Caco-2 (cell line): ENCODE data around the gene ERFE. TPM values are rescaled to one million over a fixed set of nuclear protein-coding genes. Genes with fewer than 3 reads are reported as not detected.

ENCODE experiments used
- BruUV-seq: library from RNA; stranded (reverse); fragments of 400-500 nt; replicated peaks from 2 replicates; lab custom pipeline; 2021; lab: Mats Ljungman, UMichigan
- CTCF ChIA-PET: fragments of 300-600 bp; sonication (Branson Sonifier 250); formaldehyde crosslinking; loops from one replicate; lab custom pipeline; 2022; ENCODE audit warnings: antibody characterized with exemption; lab: Charles Lee
- POLR2A ChIA-PET: fragments of 300-600 bp; sonication (Branson Sonifier 250); formaldehyde crosslinking; loops from one replicate; lab custom pipeline; 2022; ENCODE audit warnings: antibody characterized with exemption; lab: Charles Lee
- DNase-seq, 2 experiments: peaks; one replicate each; pipeline versions ENCODE4 v3.0.0 to v3.0.0-alpha.2; 2020 to 2022
- H3K27me3 ChIP-seq: replicated peaks from 2 replicates; pipeline ENCODE4 v1.6.0; 2011; ENCODE audit warnings: low read length; ENCODE audit not compliant: control insufficient read depth, insufficient read depth
- H3K36me3 ChIP-seq: 2 replicates; pipeline ENCODE4 v1.5.1; 2011; ENCODE audit warnings: low read length; ENCODE audit not compliant: control insufficient read depth, insufficient read depth
- H3K4me1 ChIP-seq: fragments of 250-450 bp; sonication (Bioruptor Pico); 2 replicates; pipeline ENCODE4 v1.5.1; 2020; ENCODE audit warnings: mild to moderate bottlenecking
- H3K4me3 ChIP-seq: 2 replicates; pipeline ENCODE4 v1.5.1; 2011; ENCODE audit warnings: low read depth, mild to moderate bottlenecking, control low read depth, low read length
- H3K9me3 ChIP-seq: fragments of 250-450 bp; sonication (Bioruptor Pico); 2 replicates; pipeline ENCODE4 v1.5.1; 2020; ENCODE audit warnings: mild to moderate bottlenecking, moderate library complexity
- H3K27ac Mint-ChIP-seq: one replicate; pipeline ENCODE4 v1.8.0; 2022; ENCODE audit warnings: mixed read lengths; ENCODE audit not compliant: unreplicated experiment
- H3K27me3 Mint-ChIP-seq: one replicate; pipeline ENCODE4 v1.8.0; 2022; ENCODE audit warnings: mixed read lengths; ENCODE audit not compliant: insufficient read depth, unreplicated experiment
- H3K36me3 Mint-ChIP-seq: one replicate; pipeline ENCODE4 v1.8.0; 2022; ENCODE audit warnings: mild to moderate bottlenecking, mixed read lengths; ENCODE audit not compliant: insufficient read depth, unreplicated experiment
- H3K4me1 Mint-ChIP-seq: one replicate; pipeline ENCODE4 v1.8.0; 2022; ENCODE audit warnings: low read depth, mixed read lengths; ENCODE audit not compliant: unreplicated experiment
- H3K4me3 Mint-ChIP-seq: one replicate; pipeline ENCODE4 v1.8.0; 2022; ENCODE audit warnings: mild to moderate bottlenecking, moderate library complexity, mixed read lengths; ENCODE audit not compliant: unreplicated experiment
- H3K9me3 Mint-ChIP-seq: one replicate; pipeline ENCODE4 v1.8.0; 2022; ENCODE audit warnings: mixed read lengths; ENCODE audit not compliant: unreplicated experiment
- CTCF ChIP-seq, 2 experiments: fragments of 200-600 bp in 1 of 2; IDR thresholded peaks; 1 replicate in 1 of 2; 2 replicates in 1 of 2; pipeline versions ENCODE4 v1.5.1 to v1.8.0; 2011 to 2022; ENCODE audit warnings: antibody characterized with exemption in 1 of 2, control low read depth in 1 of 2, inconsistent platforms in 1 of 2, low read depth in 1 of 2, low read length in 1 of 2, mild to moderate bottlenecking in 1 of 2, moderate library complexity in 1 of 2; ENCODE audit not compliant: insufficient read depth in 1 of 2, severe bottlenecking in 1 of 2, unreplicated experiment in 1 of 2
- intact Hi-C: fragments of 100-400 bp; cut with micrococcal nuclease; formaldehyde crosslinking; loops from one replicate; pipeline ENCODE4 v1.10.0; 2022; ENCODE audit not compliant: unreplicated experiment
- total RNA-seq: library from RNA; stranded (reverse); gene quantifications from 2 replicates; pipeline ENCODE4 v1.2.3, GENCODE V29; 2022

Gene ERFE
- total RNA-seq, 1 experiment from 2014 or later: 1.4 TPM

- POLR2A ChIA-PET: no interaction called here
- no TSS peak for BruUV-seq
- H3K4me1 ChIP-seq: no peaks in the 10 kb centered on the region
- no peak for TF ChIP-seq CTCF (IDR thresholded peaks at IDR 0.05; ENCODE audit: insufficient read depth in 1 of 2, low read depth in 1 of 2, low read length in 1 of 2, severe bottlenecking in 1 of 2, unreplicated experiment in 1 of 2)
- H3K4me3 ChIP-seq: no peak overlapping the region
- intact Hi-C loops: no loop called here
- H3K27me3 ChIP-seq: no peaks in the 10 kb centered on the region
- no peaks in the 10 kb centered on the region for H3K36me3 ChIP-seq
- Mint-ChIP-seq H3K27me3 (peaks cover 10% of the 10 kb centered on the region), H3K36me3 (no peaks in the 10 kb centered on the region), H3K4me3 (no peak overlapping the region), H3K4me1 (no peaks in the 10 kb centered on the region), H3K9me3 (no peaks in the 10 kb centered on the region), H3K27ac (no peak overlapping the region)
- no peaks in the 10 kb centered on the region for H3K9me3 ChIP-seq
- DNase-seq: no peak
- CTCF ChIA-PET: no interaction called here
These were observed 57.9 kb downstream of the ERFE start for GRCh38 chr2:238216651-238217184.

Other genes starting within 250 kb of the ERFE start
- gene UBE2F, start 192.0 kb upstream of the ERFE start, total RNA-seq: 33.9 and 38.9 TPM in 2 replicates
- 21.2 and 21.7 TPM in 2 replicates for gene SCLY, start 98.0 kb upstream of the ERFE start, total RNA-seq
- not detected in 2 replicates for gene ESPNL, start 58.6 kb upstream of the ERFE start, total RNA-seq
- 0.26 and 0.36 TPM in 2 replicates for gene KLHL30, start 20.3 kb upstream of the ERFE start, total RNA-seq
- gene ILKAP, start 44.7 kb downstream of the ERFE start, total RNA-seq: 31.6 and 32.2 TPM in 2 replicates
- gene HES6, start 81.1 kb downstream of the ERFE start, total RNA-seq: 21.2 and 22.1 TPM in 2 replicates
- gene PER2, start 129.6 kb downstream of the ERFE start, total RNA-seq: 12.2 and 12.5 TPM in 2 replicates
- 7.1 and 7.4 TPM in 2 replicates for gene TRAF3IP1, start 161.5 kb downstream of the ERFE start, total RNA-seq